ENCODE data around the gene AKTIP. TPM values are rescaled to one million over a fixed set of nuclear protein-coding genes. Genes with fewer than 3 reads are reported as not detected.

AKTIP gene
- total RNA-seq, 2 experiments from 2014 or later, result 39.7 to 45.8 TPM

DNA sequence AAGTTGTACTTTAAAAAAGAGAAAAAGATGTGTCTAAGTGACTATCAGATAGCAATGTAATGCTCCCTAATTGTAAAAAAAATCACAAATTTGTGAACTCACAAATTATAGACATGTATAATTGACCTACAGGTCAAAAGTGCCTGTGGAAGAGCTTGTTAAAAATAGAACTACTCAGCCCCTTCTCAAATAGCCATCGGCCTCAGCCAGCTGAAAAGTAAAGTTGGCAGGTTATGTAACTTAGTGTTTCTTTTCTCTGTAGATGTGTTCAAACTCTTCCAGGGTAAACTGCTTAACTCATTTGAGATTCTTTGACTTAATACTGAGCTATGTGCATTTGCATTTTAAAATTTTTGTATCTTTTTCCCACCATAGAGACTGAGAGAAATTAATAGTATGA lies 13.3 kb downstream of the AKTIP start:
- no peak overlapping the region for H3K27ac Mint-ChIP-seq
- H3K36me3 Mint-ChIP-seq, result peaks cover 83% of the 10 kb centered on the region
- ATAC-seq (no peak), DNase-seq (no peak)
- H3K27me3 Mint-ChIP-seq, result no peaks in the 10 kb centered on the region
- H3K4me3 Mint-ChIP-seq, result no peak overlapping the region
- peaks cover 8% of the 10 kb centered on the region for H3K9me3 Mint-ChIP-seq (ENCODE audit: low read depth)
- CTCF ChIA-PET, result interaction anchor here (1.6 kb wide), 1 partner anchor 10 kb away, joined by 5 read pairs; no protein-coding TSS in a partner anchor
- H3K4me1 Mint-ChIP-seq, result peaks cover 5% of the 10 kb centered on the region

DNA sequence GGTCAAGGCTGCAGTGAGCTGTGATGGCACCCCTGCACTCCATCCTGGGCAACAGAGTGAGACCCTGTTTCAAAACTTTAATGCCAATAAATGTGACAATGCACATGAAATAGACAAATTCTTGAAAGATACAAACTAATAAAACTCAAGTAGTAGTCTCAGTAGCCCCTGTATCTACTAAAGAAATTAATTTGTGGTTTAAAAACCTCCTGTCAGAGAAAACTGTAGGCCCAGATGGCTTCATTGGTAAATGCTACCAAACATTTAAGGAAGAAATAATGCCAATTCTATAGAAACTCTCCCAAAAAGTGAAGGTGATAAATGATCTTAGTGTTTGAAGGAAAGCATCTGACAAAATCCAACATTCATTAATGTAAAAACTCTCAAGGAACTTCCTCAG lies 16.8 kb downstream of the AKTIP start:
- CTCF ChIA-PET, result no interaction called here
- H3K27ac Mint-ChIP-seq, result no peak overlapping the region

DNA sequence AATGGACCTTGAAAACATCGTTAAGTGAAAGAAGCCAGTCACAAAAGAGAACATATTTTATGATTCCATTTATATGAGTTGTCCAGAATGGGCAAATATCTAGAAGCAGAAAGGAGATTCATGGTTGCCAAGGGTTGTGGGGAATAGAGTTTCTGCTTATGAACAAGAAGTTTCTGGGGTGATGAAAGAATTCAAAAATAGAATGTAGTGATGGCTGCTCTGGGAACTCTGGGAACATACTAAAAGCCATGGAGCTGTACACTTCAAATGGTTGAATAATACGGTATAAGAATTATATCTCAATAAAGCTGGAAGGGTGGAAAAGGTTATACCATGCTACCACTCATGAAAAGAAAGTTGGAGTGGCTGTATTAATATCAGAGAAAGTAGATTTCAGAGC lies 18.5 kb downstream of the AKTIP start:
- H3K4me3 Mint-ChIP-seq, result no peak overlapping the region
- no peak for ATAC-seq
- H3K27me3 Mint-ChIP-seq, result no peaks in the 10 kb centered on the region
- H3K27ac Mint-ChIP-seq, result no peak overlapping the region
- H3K4me1 Mint-ChIP-seq, result peaks cover 13% of the 10 kb centered on the region
- CTCF ChIA-PET, result interaction anchor here (1.2 kb wide), 1 partner anchor 11 kb away, joined by 3 read pairs; no protein-coding TSS in a partner anchor
- H3K9me3 Mint-ChIP-seq (ENCODE audit: low read depth), result peaks cover 13% of the 10 kb centered on the region
- DNase-seq, result no peak
- peaks cover 93% of the 10 kb centered on the region for H3K36me3 Mint-ChIP-seq

More for the DNA sequence above, 16.8 kb downstream of the AKTIP start:
- H3K36me3 Mint-ChIP-seq, result peaks cover 89% of the 10 kb centered on the region
- H3K4me1 Mint-ChIP-seq, result peaks cover 15% of the 10 kb centered on the region
- H3K27me3 Mint-ChIP-seq, result no peaks in the 10 kb centered on the region
- no peak for DNase-seq
- no peak for ATAC-seq
- no peak overlapping the region for H3K4me3 Mint-ChIP-seq
- peaks cover 13% of the 10 kb centered on the region for H3K9me3 Mint-ChIP-seq (ENCODE audit: low read depth)

DNA sequence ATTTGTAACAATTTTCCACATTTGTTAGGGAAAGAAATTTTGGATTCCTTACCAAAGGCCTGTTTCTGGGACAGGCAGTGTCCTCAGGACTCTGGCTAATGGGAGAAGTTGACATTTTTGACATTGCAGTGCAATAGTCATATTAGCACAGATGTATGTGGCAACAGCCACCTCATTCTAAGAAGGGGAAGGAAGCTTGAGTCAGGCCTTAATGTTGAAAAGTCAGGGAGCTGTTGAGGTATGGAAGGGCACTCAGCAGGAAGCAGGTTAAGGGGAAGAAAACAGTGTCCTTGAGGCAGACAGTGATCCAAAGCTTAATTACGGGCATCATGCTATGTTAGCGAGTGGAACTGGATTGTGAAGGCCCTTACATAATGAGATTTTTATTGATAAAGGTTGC lies 20.9 kb downstream of the AKTIP start:
- peaks cover 19% of the 10 kb centered on the region for H3K4me1 Mint-ChIP-seq
- peaks cover 93% of the 10 kb centered on the region for H3K36me3 Mint-ChIP-seq
- ATAC-seq (peak; percentile 53), DNase-seq (no peak)
- no peak overlapping the region for H3K4me3 Mint-ChIP-seq
- peaks cover 13% of the 10 kb centered on the region for H3K9me3 Mint-ChIP-seq (ENCODE audit: low read depth)
- CTCF ChIA-PET, result interaction anchor here (0.9 kb wide), 1 partner anchor 13 kb away, joined by 3 read pairs; no protein-coding TSS in a partner anchor
- H3K27me3 Mint-ChIP-seq, result no peaks in the 10 kb centered on the region
- peak overlapping the region; percentile 4 for H3K27ac Mint-ChIP-seq

DNA sequence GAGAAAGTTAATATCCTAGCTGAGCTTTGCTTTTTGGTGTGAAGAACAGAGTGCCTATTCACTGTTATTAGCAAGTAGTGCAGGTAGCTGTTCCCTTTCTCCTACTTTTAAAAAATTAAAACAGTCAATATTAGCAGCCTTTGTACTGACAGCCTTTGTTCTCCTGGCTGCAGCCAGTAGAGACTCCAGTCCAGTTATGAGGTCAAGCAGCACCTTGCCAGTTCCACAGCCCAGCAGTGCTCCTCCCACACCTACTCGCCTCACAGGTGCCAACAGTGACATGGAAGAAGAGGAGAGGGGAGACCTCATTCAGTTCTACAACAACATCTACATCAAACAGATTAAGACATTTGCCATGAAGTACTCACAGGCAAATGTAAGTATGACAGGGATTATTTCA lies 22.6 kb downstream of the AKTIP start:
- Mint-ChIP-seq H3K27me3 (no peaks in the 10 kb centered on the region), H3K4me3 (no peak overlapping the region), H3K27ac (no peak overlapping the region), H3K9me3 (ENCODE audit: low read depth) (peaks cover 7% of the 10 kb centered on the region), H3K36me3 (peaks cover 91% of the 10 kb centered on the region), H3K4me1 (peaks cover 31% of the 10 kb centered on the region)
- ATAC-seq (no peak), DNase-seq (no peak)
- CTCF ChIA-PET, result interaction anchor here (1.0 to 1.4 kb wide), 2 partner anchors 18 to 23 kb away, joined by 3 to 4 read pairs; no protein-coding TSS in a partner anchor

DNA sequence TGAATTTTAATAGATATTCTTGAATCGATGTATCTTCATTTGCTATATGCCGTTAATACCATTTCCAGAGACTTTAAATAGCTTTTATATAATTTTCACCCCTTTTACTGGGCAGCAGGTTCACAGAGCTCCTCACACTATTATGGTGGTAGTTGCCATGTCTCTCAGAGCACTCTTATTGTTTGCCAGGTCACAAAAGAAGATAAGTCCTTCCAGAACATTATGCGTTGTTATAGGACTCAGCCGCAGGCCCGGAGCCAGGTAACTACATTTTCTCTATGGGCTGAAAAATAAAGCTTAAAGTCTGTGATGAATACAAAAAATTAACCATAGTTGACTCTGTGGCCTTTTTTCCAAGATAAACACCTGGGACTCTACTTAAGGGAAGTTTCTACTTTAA lies 24.0 kb downstream of the AKTIP start:
- CTCF ChIA-PET, result interaction anchor here (0.7 to 1.4 kb wide), 2 partner anchors 8 to 22 kb away, joined by 4 read pairs; no protein-coding TSS in a partner anchor
- ATAC-seq (no peak), DNase-seq (no peak)
- H3K9me3 Mint-ChIP-seq (ENCODE audit: low read depth), result peaks cover 5% of the 10 kb centered on the region
- no peaks in the 10 kb centered on the region for H3K27me3 Mint-ChIP-seq
- no peak overlapping the region for H3K4me3 Mint-ChIP-seq
- H3K27ac Mint-ChIP-seq, result no peak overlapping the region
- H3K36me3 Mint-ChIP-seq, result peaks cover 86% of the 10 kb centered on the region
- peaks cover 38% of the 10 kb centered on the region for H3K4me1 Mint-ChIP-seq

DNA sequence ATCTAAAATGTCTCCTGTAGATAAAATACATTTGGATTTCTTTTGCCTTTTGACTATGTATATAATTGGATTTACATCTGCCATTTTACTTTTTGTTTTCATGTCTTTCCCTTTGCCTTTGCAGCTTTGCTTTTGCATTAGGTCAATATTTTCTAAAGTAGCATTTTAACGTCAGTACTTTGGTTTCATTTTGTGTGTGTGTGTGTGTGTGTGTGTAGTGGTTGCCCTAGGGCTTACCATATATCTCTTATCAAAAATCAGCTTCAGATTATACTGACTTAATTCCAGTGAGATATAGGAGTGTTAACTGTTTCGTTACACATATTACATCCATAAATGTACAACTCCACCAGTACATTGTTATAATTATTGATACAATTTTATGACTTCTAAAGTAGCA lies 26.1 kb downstream of the AKTIP start:
- ATAC-seq (peak; percentile 23), DNase-seq (no peak)
- peak overlapping the region; percentile 74 for H3K27ac Mint-ChIP-seq
- no peaks in the 10 kb centered on the region for H3K27me3 Mint-ChIP-seq
- peaks cover 2% of the 10 kb centered on the region for H3K9me3 Mint-ChIP-seq (ENCODE audit: low read depth)
- CTCF ChIA-PET, result interaction anchor here (1.1 kb wide), 1 partner anchor 24 kb away, joined by 3 read pairs; no protein-coding TSS in a partner anchor
- peaks cover 29% of the 10 kb centered on the region for H3K4me1 Mint-ChIP-seq
- H3K4me3 Mint-ChIP-seq, result peak overlapping the region; percentile 29
- peaks cover 87% of the 10 kb centered on the region for H3K36me3 Mint-ChIP-seq

DNA sequence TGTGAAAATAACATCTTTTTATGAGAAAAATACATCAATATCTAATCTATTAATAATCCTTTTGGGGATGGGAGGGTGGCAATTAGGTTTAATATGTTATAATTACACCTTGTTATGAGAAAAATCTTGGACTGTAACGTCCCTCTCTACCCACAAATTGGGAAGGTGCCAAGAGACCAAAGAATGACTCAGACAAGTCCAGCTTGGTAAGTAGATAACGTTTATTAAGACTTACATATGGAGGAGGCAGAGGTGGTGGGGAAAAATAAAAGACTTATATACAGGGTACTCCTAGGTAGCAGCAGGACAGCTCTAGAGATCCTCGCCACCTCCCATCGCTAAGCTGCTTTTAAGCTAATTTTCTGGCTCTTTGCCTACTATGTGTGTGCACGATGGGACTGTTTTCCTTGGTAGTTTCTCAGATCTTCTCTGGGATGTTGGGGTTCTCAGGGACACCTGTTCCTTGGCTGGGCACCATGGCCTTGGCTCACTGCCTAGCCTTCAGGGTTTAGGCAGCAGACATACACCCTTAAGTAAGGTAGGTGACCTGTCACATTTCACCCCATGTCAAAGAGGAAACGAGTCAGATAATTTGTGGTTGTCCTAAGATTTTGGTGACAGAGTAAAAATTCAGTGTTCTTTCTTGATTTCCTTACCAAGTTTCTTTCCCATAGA lies 37.3 kb downstream of the AKTIP start:
- peaks cover 59% of the 10 kb centered on the region for H3K36me3 Mint-ChIP-seq
- H3K4me3 Mint-ChIP-seq, result no peak overlapping the region
- CTCF ChIA-PET, result no interaction called here
- DNase-seq (no peak), ATAC-seq (no peak)
- H3K27ac Mint-ChIP-seq, result peak overlapping the region; percentile 47
- H3K9me3 Mint-ChIP-seq (ENCODE audit: low read depth), result no peaks in the 10 kb centered on the region
- H3K4me1 Mint-ChIP-seq, result peaks cover 28% of the 10 kb centered on the region
- no peaks in the 10 kb centered on the region for H3K27me3 Mint-ChIP-seq

DNA sequence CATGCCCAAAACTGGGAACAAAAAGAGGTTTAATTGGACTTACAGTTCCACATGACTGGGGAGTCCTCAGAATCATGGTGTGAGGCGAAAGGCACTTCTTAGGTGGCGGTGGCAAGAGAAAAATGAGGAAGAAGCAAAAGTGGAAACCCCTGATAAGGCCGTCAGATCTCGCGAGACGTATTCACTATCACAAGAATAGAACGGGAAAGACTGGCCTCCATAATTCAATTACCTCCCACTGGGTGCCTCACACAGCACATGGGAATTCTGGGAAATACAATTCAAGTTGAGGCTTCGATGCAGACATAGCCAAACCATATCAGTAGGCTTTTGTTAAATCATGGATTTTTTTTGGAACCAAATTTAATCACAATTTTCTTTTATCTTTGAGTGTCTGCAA lies 44.4 kb downstream of the AKTIP start:
- peaks cover 72% of the 10 kb centered on the region for H3K36me3 Mint-ChIP-seq
- H3K27me3 Mint-ChIP-seq, result no peaks in the 10 kb centered on the region
- no peaks in the 10 kb centered on the region for H3K9me3 Mint-ChIP-seq (ENCODE audit: low read depth)
- peak overlapping the region; percentile 89 for H3K27ac Mint-ChIP-seq
- ATAC-seq (no peak), DNase-seq (no peak)
- peak overlapping the region; percentile 40 for H3K4me3 Mint-ChIP-seq
- H3K4me1 Mint-ChIP-seq, result peaks cover 77% of the 10 kb centered on the region
- CTCF ChIA-PET, result interaction anchor here (1.3 to 3.7 kb wide), 2 partner anchors 12 to 24 kb away, joined by 3 to 30 read pairs; partner anchors contain the start of gene RBL2

DNA sequence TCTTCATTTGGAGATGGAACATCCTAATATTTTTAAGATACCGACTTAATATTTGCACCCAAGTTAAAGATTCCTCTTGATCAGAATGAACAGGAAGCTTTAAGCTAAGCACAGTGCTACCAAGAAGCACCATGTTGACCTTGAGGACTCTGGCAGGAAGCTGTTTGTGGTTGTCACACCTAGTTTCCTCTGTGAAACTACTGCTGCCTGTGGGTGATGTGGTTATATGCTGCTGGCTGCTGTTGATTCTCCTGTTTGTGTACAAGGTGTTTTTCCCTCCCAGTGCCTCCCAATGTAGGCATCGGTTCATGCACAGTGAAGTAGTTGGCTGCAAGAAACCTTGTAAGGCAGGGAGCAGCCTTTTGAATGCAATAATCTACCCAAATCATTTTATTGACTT lies 45.3 kb downstream of the AKTIP start:
- peak overlapping the region; percentile 89 for H3K27ac Mint-ChIP-seq
- H3K9me3 Mint-ChIP-seq (ENCODE audit: low read depth), result no peaks in the 10 kb centered on the region
- DNase-seq (peak; percentile 93), ATAC-seq (peak; percentile 84)
- peaks cover 75% of the 10 kb centered on the region for H3K36me3 Mint-ChIP-seq
- no peaks in the 10 kb centered on the region for H3K27me3 Mint-ChIP-seq
- CTCF ChIA-PET, result interaction anchor here (0.7 to 3.7 kb wide), 8 partner anchors 12 to 358 kb away, joined by 3 to 30 read pairs (median 4); partner anchors contain the start of gene RBL2
- peak overlapping the region; percentile 79 for H3K4me3 Mint-ChIP-seq
- peaks cover 81% of the 10 kb centered on the region for H3K4me1 Mint-ChIP-seq

DNA sequence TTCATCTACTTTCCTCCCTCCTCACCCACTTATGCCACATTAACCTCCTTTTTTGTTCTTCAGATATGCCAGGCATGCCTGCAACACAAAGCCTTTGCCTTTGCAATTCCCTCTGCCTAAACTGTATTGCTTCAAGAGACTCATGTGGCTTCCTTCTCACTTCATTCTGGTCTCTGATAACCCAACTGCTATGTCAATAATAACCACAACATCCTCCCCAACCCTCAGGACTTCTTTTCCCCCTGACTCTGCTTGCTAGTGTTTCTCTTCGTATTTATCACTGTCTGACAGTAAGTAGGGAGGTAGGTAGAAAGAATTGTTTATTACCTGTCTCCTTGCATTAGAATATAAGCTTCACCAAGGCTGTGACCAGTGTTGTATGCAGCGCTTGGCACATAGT lies 46.4 kb downstream of the AKTIP start:
- Mint-ChIP-seq H3K4me1 (peaks cover 83% of the 10 kb centered on the region), H3K27me3 (no peaks in the 10 kb centered on the region), H3K36me3 (peaks cover 74% of the 10 kb centered on the region), H3K4me3 (peak overlapping the region; percentile 79), H3K9me3 (ENCODE audit: low read depth) (no peaks in the 10 kb centered on the region), H3K27ac (peak overlapping the region; percentile 89)
- DNase-seq (peak; percentile 75), ATAC-seq (peak; percentile 63)
- CTCF ChIA-PET, result interaction anchor here (0.6 to 3.7 kb wide), 8 partner anchors 10 to 93 kb away, joined by 3 to 30 read pairs (median 4); partner anchors contain the start of gene RBL2

DNA sequence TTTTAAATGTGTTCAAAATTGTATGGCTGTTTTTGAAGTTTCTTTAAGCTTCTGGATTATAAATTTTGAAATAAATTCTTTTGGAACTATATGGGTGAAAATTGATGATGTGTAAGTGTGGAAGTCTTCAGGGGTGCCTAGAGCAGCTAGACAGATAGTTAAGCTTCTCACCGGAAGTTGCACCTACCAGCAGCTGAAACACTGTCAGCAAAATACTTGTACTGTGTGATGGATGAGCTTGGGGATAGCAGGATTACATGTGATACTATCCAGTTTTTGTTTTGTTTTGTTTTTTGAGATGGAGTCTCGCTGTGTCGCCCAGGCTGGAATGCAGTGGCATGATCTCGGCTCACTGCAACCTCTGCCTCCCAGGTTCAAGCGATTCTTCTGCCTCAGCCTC lies 49.1 kb downstream of the AKTIP start:
- Mint-ChIP-seq H3K9me3 (ENCODE audit: low read depth) (no peaks in the 10 kb centered on the region), H3K4me1 (peaks cover 75% of the 10 kb centered on the region), H3K27me3 (no peaks in the 10 kb centered on the region), H3K27ac (peak overlapping the region; percentile 75), H3K4me3 (no peak overlapping the region), H3K36me3 (peaks cover 61% of the 10 kb centered on the region)
- peak; percentile 21 for ATAC-seq
- peak; percentile 48 for DNase-seq
- CTCF ChIA-PET, result interaction anchor here (0.7 to 1.2 kb wide), 2 partner anchors 18 to 23 kb away, joined by 3 read pairs; no protein-coding TSS in a partner anchor

DNA sequence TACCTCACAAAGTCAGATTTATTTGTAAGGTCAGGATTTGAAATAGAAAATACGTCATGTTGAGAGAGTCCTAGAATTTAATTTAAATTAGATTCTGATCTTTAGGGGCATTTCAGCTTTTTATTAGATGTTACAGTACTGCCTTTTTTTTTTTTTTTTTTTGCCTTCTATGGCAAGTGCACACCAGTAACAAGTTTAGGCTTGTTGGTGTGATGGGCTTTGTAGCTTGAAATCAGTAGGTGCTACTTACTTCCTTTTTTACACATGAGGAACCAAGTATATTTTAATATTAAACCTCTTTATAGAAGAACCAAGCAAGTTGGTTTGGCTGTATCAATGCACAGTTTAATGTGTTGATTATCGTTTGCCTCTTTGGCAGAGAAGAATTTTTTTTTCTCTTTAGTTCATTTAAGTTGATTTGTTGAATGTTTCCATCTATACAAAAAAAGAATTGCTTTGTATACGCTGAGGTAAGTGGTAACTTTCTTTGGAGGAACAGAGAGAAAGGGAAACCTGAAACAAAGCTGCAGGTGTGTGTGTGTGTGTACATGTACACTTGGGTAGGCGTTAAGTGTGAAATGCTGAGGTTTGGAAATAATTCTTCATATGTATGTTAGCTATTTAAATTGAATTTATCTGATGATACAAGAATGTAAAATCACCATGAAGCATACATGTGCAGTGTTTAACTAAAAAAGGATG lies 53.0 kb downstream of the AKTIP start:
- H3K27me3 Mint-ChIP-seq, result no peaks in the 10 kb centered on the region
- H3K36me3 Mint-ChIP-seq, result peaks cover 60% of the 10 kb centered on the region
- peak overlapping the region; percentile 81 for H3K27ac Mint-ChIP-seq
- DNase-seq (no peak), ATAC-seq (no peak)
- no peaks in the 10 kb centered on the region for H3K9me3 Mint-ChIP-seq (ENCODE audit: low read depth)
- CTCF ChIA-PET, result interaction anchor here (1.4 to 2.4 kb wide), 3 partner anchors 14 to 68 kb away, joined by 5 to 8 read pairs (median 6); partner anchors contain the start of gene RBL2
- peaks cover 58% of the 10 kb centered on the region for H3K4me1 Mint-ChIP-seq
- H3K4me3 Mint-ChIP-seq, result peak overlapping the region; percentile 66

All from activated CD8-positive, alpha-beta memory T cell treated with anti-CD3 and anti-CD28 coated beads, Interleukin-2, amount 10 ng/mL, durations not matched to agents 7 days and 5 days (primary cell).